Loucy (cell line): Measurements from ENCODE around the gene TNNI3K.

Experiments
- H2AFZ ChIP-seq: fragments of 200-600 bp; sonication (generic); 2 replicates; pipeline ENCODE4 v1.6.0; 2016; ENCODE audit warnings: antibody characterized with exemption, mild to moderate bottlenecking, low read length, moderate library complexity
- H3F3A ChIP-seq: fragments of 200-600 bp; 2 replicates; pipeline ENCODE4 v1.6.0; 2016; ENCODE audit warnings: antibody characterized with exemption, low read depth, mild to moderate bottlenecking
- H3K27me3 ChIP-seq: fragments of 200-600 bp; sonication (generic); 2 replicates; pipeline ENCODE4 v1.6.1; 2014; ENCODE audit warnings: low read length, mild to moderate bottlenecking; ENCODE audit not compliant: insufficient read depth, poor library complexity, severe bottlenecking
- H3K36me3 ChIP-seq: fragments of 200-600 bp; sonication (generic); 2 replicates; pipeline ENCODE4 v1.6.1; 2016; ENCODE audit warnings: low read length; ENCODE audit not compliant: insufficient read depth
- H3K4me1 ChIP-seq: fragments of 200-600 bp; sonication (generic); 2 replicates; pipeline ENCODE4 v1.5.1; 2014; ENCODE audit warnings: low read length, mild to moderate bottlenecking; ENCODE audit not compliant: insufficient read depth, poor library complexity, severe bottlenecking
- H3K4me2 ChIP-seq: fragments of 200-600 bp; sonication (generic); 2 replicates; pipeline ENCODE4 v1.6.0; 2014; ENCODE audit warnings: antibody characterized with exemption, low read length, low read depth, mild to moderate bottlenecking; ENCODE audit not compliant: poor library complexity, severe bottlenecking
- H3K4me3 ChIP-seq: fragments of 200-600 bp; sonication (generic); 2 replicates; pipeline ENCODE4 v1.5.1; 2014; ENCODE audit warnings: low read length, mild to moderate bottlenecking, mixed read lengths; ENCODE audit not compliant: poor library complexity, severe bottlenecking
- H3K79me2 ChIP-seq: fragments of 200-600 bp; sonication (generic); 2 replicates; pipeline ENCODE4 v1.6.1; 2014; ENCODE audit warnings: low read length; ENCODE audit not compliant: insufficient read depth
- H3K9ac ChIP-seq: fragments of 200-600 bp; sonication (generic); 2 replicates; pipeline ENCODE4 v1.6.0; 2014; ENCODE audit warnings: mild to moderate bottlenecking, low read depth, low read length, moderate library complexity; ENCODE audit not compliant: poor library complexity, severe bottlenecking
- H3K9me2 ChIP-seq: fragments of 200-600 bp; sonication (generic); replicated peaks from 2 replicates; pipeline ENCODE4 v1.6.1; 2016; ENCODE audit warnings: low read depth, low read length, mixed read lengths
- H3K9me3 ChIP-seq: fragments of 200-600 bp; sonication (generic); 2 replicates; pipeline ENCODE4 v1.6.1; 2014; ENCODE audit warnings: mild to moderate bottlenecking, antibody characterized with exemption, low read length, low read depth; ENCODE audit not compliant: insufficient read depth
- H4K20me1 ChIP-seq: fragments of 200-600 bp; sonication (generic); 2 replicates; pipeline ENCODE4 v1.6.0; 2014; ENCODE audit warnings: antibody characterized with exemption, low read length, mild to moderate bottlenecking; ENCODE audit not compliant: insufficient read depth, poor library complexity, severe bottlenecking
- CTCF ChIP-seq: fragments of 200-600 bp; sonication (generic); conservative IDR thresholded peaks from 2 replicates; pipeline ENCODE4 v1.5.1; 2014; ENCODE audit warnings: mild to moderate bottlenecking, antibody characterized with exemption, low read length
- EZH2phosphoT487 ChIP-seq: fragments of 200-600 bp; IDR thresholded peaks from 2 replicates; pipeline ENCODE4 v1.6.1; 2018; ENCODE audit warnings: antibody characterized with exemption, mild to moderate bottlenecking, moderate library complexity, borderline replicate concordance

TNNI3K gene

GRCh38 chr1:74423471-74423870 lies 188.3 kb downstream of the TNNI3K start:
- no peak overlapping the region for H3K9ac ChIP-seq
- no peak for TF ChIP-seq EZH2phosphoT487
- no peak for TF ChIP-seq CTCF
- H3K9me3 ChIP-seq, result no peaks in the 10 kb centered on the region

GRCh38 chr1:74425676-74426075 lies 190.5 kb downstream of the TNNI3K start:
- Histone ChIP-seq H3K36me3 (no peaks in the 10 kb centered on the region), H2AFZ (no peak overlapping the region), H4K20me1 (no peaks in the 10 kb centered on the region)

More at GRCh38 chr1:74423471-74423870, 188.3 kb downstream of the TNNI3K start:
- H3K27me3 ChIP-seq, result no peaks in the 10 kb centered on the region
- no peaks in the 10 kb centered on the region for H3K79me2 ChIP-seq
- no peaks in the 10 kb centered on the region for H3K9me2 ChIP-seq
- H3K4me2 ChIP-seq, result no peak overlapping the region
- no peaks in the 10 kb centered on the region for H4K20me1 ChIP-seq
- H2AFZ ChIP-seq, result no peak overlapping the region
- H3F3A ChIP-seq, result no peaks in the 10 kb centered on the region
- no peaks in the 10 kb centered on the region for H3K4me1 ChIP-seq
- no peaks in the 10 kb centered on the region for H3K36me3 ChIP-seq
- H3K4me3 ChIP-seq, result no peak overlapping the region

GRCh38 chr1:74426208-74426937 lies 191.2 kb downstream of the TNNI3K start:
- H3K27me3 ChIP-seq, result no peaks in the 10 kb centered on the region
- H3F3A ChIP-seq, result no peaks in the 10 kb centered on the region
- H4K20me1 ChIP-seq, result no peaks in the 10 kb centered on the region
- H3K9me2 ChIP-seq, result no peaks in the 10 kb centered on the region
- no peaks in the 10 kb centered on the region for H3K79me2 ChIP-seq
- H3K4me3 ChIP-seq, result no peak overlapping the region
- TF ChIP-seq CTCF, result no peak
- no peak for TF ChIP-seq EZH2phosphoT487
- no peaks in the 10 kb centered on the region for H3K9me3 ChIP-seq
- no peak overlapping the region for H3K9ac ChIP-seq
- no peak overlapping the region for H2AFZ ChIP-seq
- no peaks in the 10 kb centered on the region for H3K36me3 ChIP-seq
- H3K4me2 ChIP-seq, result no peak overlapping the region
- no peaks in the 10 kb centered on the region for H3K4me1 ChIP-seq

More at GRCh38 chr1:74425676-74426075, 190.5 kb downstream of the TNNI3K start:
- H3K9me2 ChIP-seq, result no peaks in the 10 kb centered on the region
- no peaks in the 10 kb centered on the region for H3K79me2 ChIP-seq
- TF ChIP-seq EZH2phosphoT487, result no peak
- no peaks in the 10 kb centered on the region for H3K4me1 ChIP-seq
- no peaks in the 10 kb centered on the region for H3F3A ChIP-seq
- H3K4me3 ChIP-seq, result no peak overlapping the region
- H3K9ac ChIP-seq, result no peak overlapping the region
- no peaks in the 10 kb centered on the region for H3K9me3 ChIP-seq
- no peak overlapping the region for H3K4me2 ChIP-seq
- no peaks in the 10 kb centered on the region for H3K27me3 ChIP-seq

GRCh38 chr1:74427681-74428080 lies 192.5 kb downstream of the TNNI3K start:
- H3K27me3 ChIP-seq, result no peaks in the 10 kb centered on the region
- H3K9ac ChIP-seq, result no peak overlapping the region
- no peaks in the 10 kb centered on the region for H3K79me2 ChIP-seq
- H3K4me3 ChIP-seq, result no peak overlapping the region
- no peaks in the 10 kb centered on the region for H3F3A ChIP-seq
- no peaks in the 10 kb centered on the region for H4K20me1 ChIP-seq
- no peak for TF ChIP-seq CTCF
- no peak for TF ChIP-seq EZH2phosphoT487
- no peak overlapping the region for H2AFZ ChIP-seq
- H3K36me3 ChIP-seq, result no peaks in the 10 kb centered on the region
- H3K9me3 ChIP-seq, result no peaks in the 10 kb centered on the region
- no peak overlapping the region for H3K4me2 ChIP-seq
- H3K9me2 ChIP-seq, result no peaks in the 10 kb centered on the region
- no peaks in the 10 kb centered on the region for H3K4me1 ChIP-seq
